Stimulated activated CD8-positive, alpha-beta memory T cell treated with anti-CD3 and anti-CD28 coated beads, Interleukin-15, amount 100 ng/mL, for 4 hours (primary cell): ENCODE data around the gene ADAM19.

ENCODE experiments used
- DNase-seq, 2 donors: peaks; one replicate each; pipeline ENCODE4 v3.0.0-alpha.2; 2020; ENCODE audit warnings: low read depth in 2 of 2

The ADAM19 gene

DNA sequence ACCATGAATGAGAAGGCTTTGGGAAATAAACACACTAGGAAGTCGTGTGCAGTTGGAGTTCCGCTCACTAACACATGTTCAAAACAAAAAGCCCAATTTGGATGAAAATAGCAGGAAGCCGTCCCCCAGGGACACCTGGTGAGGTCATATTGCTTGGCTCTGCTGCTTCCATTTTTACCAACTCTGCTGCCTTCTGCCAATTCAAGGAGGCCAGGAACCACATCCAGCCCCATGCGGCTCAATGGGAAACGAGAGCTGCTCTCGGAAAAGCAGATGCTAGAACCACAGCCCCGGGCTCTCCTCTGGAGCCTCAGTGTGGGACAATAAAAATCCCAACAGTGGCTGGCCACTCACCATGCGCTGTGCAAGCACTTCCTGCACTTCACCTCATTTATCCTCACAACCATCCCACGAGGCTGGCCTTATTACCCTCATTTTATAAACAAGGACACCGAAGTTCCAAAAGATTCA, 13.4 kb downstream of the ADAM19 start:
- DNase-seq = no peak

DNA sequence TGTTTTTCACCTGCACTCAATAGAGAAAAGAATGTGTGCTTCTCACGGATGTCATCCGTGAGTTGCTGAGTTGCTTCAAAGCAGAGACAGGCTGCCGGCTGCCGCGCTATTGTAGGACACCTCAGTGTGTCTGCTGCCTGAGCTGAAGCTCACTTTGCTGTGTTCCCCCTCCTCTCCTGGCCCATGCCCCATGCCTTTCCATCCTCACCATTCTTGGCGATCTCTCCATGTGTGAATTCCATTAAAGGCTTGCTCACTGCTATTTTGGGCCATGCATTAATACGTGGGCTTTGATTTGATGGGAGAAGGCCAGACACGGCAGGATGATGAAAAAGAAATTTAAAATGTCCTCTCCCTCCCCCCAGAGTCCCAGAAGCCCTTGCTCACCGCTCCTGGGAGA, 14.5 kb downstream of the ADAM19 start:
- DNase-seq = no peak

DNA sequence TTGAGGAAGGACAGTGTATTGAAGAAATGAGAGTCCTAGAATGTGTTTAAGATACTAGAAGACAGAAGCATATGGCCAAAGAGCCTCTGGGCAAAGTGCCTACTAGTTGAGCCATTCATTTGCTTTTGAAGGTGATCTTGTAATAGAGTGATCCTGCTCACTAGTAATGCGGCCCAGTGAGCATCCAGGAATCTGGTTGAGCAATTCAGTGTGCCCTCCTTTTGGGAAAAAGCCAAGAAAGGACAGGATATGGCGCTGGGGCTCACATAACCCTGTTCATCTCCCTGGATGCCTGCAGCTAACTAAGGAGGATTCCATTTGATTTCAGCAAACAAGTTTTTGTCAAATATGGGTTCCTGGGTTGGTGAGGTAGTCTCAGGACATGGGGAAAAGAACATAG, 16.3 kb downstream of the ADAM19 start:
- no peak for DNase-seq

DNA sequence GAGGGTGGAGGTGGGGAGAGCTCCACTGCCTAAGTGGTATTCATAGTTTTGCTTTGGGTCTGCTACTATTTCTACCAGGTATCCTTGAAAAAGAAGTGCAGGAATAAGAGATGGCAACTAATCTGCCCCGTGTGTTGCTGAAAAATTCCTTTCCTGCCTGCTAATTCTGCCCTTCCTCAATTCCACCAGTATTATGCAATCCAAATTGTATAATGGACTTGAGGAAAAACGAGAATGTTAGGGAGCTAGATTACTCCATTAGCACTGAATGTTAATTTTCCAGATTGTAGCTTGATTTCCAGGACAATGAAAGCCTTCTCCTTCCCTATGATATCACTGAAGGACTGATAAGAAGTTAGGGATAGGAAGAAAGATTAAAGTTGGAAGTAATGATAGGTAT, 16.9 kb downstream of the ADAM19 start:
- no peak for DNase-seq

DNA sequence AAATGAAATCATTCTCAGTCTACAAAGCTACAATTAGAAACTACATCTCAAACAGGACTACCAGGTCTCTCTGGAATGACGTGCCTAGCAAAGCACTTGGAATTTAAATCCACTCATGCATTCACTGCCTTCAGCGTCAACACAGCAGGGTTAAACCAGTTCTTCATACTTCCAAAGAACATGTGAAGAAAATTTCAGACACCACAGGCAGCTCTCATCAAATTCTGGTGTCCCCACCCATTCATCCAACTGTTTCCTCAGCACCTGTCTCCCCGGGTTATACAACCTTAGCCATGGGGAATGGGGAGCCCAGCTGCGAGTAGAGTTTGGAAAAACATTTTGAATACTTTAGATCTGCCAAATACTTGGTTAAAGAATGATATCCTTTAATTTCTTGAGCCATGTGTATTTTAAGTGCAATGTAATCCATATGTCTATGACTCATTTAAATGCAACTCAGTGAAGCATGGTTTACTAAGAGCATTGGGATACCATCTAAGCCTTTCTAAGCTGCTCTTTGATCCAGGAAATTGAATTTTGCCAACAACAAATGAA, 17.5 kb downstream of the ADAM19 start:
- no peak for DNase-seq

DNA sequence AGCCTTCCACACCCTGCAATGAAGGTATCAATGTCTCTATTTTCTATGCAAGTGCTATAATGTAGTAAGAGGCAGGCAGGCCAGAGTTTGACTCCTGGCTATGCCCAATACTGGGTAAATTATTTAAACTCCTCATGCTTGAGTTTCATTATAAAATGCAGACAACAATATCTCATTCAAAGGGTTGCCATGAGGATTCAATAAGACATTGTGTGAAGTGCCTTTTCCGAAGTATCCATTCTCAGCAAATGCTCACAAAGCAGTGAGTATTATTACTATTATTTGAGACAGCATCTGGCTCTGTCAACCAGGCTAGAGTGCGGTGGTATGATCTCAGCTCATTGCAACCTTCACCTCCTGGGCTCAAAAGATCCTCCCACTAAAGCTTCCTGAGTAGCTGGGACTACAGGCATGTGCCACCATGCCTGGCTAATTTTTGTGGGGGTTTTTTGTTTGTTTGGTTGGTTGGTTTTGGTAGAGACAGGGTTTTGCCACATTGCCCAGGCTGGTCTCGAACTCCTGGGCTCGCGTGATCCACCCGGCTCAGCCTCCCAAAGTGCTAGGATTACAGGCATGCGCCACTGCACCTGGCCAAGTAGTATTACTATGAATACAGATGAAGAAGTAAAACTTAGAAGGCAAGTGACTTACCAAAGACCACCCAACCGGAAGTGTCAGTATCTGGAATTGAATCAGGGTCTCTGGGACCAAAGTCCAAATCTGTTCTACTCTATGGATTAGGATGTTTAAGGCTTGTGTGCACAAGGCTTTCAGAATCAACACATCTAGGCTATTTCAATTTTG, 18.8 kb downstream of the ADAM19 start:
- DNase-seq = no peak

DNA sequence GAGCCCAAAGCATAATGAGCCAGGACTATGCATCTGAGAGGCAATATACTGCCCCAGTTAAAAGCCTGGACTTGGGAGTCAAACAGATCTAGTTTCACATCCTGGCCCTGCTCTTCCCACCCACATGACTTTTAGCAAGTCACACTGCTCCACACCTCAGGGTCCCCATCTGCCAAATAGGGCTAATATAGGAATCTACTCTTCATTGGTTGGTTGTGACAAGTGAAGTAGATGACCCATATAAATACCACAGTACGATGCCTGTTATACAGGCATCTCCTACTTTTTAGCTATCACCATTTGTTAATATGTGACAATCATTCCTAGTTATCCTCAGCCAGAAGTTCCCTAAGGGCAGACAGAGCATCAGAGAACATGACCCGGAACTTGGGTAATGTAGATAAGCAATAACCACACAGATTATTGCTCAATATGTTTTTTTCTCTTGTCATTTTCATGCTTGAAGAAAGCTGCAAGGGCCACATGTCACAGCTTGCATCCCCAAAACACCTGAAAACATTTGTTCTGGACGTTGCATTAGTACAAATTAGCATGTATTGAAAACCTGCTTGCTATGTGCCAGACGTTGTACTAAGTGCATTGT, 20.4 kb downstream of the ADAM19 start:
- DNase-seq = no peak

DNA sequence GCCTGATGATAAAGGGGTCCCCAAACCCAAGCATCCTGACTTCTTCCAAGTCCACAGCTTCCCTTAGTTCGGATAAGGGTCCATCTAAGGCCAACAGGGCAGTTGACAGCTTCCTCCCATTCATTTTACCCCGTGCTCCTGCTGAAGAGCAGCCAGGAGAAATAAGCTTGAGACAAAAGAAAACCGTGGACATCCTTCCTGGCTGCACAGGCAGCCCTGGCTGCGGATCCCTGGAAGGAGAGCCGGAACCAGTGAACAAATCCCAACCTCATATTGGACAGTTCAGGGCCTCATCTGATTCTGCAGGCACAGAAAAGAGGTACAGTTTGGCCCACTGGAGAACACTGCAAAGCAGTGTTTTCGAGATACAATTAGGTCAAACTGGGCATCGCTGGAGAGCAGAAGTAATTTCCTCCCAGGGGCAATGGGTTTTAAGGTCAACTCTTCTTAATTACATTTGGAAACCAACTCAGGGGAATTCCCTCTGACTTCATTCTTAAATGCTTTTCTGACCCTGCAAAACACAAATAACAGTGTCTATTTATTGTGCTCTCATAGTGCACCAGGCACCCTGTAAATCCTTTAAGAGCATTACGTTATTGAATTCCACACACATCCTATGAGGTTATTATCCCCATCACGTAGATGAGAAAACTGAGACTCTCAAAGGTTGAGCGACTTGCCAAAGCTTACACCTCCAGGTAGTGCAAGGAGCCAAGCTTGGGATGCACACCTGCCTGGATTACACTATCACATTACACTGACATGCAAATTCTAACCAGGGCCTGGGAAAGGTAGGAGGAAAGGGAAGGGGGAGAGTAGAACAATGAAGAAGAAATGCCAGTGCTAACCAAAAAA, 21.2 kb downstream of the ADAM19 start:
- DNase-seq = no peak

DNA sequence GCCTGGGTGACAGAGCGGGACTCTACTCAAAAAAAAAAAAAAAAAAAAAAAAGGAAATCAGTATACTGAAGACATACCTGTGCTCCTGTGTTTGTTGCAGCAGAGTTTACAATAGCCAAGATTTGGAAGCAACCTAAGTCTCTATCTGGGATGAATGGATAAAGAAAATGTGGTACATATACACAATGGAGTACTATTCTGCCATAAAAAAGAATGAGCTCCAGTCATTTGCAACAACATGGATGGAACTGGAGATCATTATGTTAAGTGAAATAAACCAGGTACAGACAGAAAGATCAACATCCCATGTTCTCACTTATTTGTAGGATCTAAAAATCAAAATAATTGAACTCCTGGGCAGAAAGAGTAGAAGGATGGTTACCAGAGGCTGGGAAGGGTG, 22.9 kb downstream of the ADAM19 start:
- no peak for DNase-seq

DNA sequence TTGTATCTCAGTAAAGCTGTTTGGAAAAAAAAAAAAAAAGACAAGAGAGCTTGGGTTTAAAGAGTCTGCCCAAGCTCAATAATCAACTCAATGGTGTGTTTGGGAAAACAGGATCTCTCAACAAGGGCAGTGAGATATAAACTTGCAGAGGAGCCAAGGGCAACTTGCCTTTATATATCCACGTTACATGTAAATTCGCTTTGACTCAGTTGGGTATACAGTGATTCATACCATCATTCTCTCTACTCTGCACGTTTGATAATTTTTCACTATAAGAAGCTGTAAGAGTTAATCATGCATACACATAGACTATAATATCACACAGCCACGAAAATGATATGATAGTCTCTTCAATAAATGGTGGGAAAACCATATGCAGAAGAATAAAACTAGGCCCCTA, 24.9 kb downstream of the ADAM19 start:
- no peak for DNase-seq

DNA sequence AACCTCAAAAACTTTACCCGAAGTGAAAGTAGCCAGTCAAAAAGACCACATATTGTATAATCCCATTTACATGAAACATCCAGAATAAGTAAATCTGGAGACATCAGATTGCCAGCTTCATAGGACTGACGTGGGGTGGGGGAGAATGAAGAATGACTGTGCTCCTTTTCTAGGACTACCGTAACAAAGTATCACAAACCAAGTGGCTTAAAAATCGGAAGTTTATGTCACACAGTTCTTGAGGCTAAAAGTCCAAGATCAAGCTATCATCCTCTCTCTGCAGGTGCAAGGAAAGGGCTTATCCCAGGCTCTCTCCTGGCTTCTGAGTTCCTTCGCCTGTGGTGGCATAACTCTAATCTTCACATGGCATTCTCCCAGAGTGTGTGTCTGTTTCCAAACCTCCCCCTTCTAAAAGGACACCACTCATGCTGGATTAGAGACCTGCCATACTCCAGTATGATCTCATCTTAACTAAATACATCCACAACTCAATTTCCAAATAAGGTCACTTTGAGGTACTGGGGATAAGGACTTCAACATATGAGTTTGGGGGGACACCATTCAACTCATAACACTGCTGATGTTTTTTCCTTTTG, 25.5 kb downstream of the ADAM19 start:
- DNase-seq = no peak

DNA sequence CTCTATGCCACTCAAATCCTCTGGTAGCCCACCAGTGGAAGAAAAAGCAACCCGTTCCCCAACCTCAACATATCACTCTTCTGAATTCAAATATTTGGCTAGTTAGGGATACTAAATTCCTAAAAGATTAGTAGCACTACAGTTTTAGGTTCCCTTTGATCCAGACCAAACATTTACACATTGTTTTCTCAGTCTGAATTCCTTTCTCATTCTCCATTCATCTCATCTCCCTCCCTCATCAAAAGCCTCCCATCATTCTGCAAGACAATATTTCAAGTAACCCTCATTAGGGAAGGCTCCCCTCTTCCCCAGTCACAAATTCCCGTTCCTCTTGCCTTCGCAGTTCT, 26.3 kb downstream of the ADAM19 start:
- DNase-seq = no peak

DNA sequence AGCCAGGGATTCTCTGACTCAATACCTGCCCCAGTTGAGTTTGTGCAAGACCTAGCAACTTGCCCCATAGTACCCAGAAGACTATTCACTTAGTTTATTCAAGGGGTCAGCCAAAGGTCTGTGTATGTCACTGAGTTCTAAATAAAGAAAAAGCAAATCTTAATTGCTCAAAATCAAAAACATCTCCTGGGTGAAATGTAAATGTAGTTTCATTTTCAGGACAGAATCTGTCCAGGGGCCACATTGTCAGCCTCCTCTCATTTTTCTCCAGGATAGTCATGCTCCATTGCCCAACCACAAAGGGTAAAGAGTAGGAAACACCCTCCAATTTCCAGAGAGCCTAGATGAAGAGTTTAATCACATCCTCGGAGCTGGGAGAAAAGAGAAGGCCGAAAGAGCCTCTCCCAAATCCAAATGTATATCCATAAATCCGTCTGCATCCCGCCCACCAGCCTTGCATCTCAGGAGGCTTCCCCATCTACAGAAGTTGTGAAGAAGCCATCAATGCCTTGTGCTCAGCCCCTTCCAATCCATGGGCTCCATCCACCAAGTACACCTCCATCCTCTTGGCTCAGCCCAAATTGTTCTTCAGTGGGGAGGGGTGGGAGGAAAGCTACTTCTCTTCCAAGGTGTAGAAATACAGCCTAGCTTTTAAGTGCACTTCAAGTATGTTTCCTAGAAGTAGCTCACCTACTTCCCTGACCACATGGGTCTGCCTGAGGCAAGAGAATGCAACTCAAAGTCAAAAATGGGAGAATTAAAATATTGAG, 26.9 kb downstream of the ADAM19 start:
- DNase-seq = no peak

DNA sequence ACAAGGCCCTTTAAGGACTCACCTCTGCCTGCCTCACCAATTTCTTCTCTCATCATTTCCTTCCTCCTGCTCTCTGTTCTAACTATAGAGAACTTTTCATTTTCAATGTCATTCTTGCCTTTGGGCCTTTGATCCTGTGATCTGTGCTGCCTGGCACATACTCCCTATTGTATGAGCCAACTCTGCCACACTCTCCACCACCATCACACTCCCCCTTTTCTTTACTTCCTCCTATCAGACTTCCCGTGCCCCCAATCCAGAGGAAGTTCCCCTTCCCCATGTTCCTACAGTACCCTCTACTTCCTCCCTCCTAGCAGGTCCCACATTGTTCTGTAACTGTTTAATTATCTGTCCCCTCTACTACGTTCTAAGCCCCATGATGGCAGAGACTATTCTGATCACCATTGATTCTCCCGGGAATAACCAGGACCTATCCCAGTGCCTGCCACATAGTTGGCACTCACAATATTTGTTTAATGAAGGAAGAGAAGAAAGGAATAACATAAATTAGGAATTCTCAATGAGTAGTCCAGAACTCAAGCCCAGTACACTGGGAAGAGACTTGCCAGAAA, 27.5 kb downstream of the ADAM19 start:
- no peak for DNase-seq

DNA sequence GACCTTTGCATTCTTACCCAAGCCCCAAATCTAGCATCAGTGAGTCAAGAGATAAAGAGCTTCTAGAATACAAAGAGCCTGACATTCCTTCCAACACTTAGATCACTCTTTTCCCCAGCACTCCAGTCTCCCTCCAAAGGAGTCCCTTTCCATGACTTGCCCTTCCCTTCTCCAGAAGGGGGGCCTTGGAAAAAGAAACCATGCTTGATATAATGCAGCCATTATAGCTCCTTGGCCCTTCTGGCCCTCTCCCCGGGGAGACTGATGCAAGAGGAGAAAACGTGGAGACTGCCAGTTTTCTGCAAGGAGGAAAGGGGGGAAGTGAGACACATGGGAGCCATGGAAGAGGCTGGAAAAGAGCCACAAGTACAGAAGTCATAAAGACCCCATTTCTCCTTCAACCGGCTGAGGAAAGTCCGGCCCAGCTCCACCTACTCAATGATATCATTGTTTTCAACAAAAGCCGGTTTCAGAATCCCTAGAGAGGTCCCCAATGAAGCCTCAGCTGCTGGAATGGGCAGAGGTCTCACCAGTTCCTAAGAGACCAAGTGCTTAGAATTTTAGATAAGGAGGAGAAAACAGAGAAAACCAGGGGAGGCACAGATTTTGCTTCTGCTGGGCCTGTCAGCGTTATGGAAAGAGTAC, 29.0 kb downstream of the ADAM19 start:
- DNase-seq = no peak

DNA sequence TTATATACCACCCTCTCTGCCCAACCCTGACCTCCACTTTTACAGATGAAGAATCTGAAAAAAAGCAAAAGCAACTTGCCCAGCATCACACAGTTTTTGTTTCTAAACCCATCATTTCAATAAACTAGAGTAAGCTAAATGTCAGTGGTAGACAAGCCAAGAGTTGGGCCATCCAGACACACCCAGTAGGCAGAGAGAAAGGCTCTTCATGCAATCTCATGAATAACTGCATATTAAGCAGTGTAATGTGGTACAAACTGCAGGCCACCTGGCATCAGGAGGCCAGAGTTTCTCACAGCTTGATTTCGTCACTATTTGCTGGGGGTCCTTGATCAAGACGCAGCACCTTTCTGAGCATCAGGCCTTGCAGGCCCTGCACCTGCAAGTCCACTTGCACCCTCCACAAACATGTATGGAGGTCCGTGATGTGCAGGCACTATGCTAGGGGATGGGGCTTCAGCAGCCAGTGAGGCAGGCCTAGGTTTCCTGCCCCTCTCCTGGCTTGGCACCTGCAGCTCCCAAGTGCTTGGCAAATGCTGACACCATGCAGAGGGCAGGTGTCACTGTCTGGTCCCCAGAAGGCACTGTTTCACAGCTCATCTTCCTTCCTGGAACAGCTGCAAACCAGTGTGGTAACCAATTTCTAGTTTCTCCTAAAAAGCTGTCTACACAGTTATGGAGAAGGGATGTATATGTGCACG, 29.8 kb downstream of the ADAM19 start:
- no peak for DNase-seq

DNA sequence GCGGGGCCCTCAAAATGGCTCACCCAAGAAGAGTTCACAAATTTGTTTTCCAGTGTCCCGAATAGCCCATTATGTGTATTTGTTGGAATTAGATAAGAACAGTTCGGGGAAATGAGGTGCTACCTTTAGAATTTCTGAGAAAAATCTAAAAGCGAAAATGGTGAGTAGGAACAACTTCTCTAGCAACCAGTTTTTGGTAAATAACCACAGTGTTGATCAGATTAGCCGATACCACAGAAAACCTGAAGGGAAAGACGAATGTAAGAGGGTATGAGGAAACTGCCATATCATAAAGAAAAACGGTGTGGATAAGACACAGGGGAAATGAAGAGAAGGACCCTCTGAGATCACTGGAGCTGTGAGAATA, 31.0 kb downstream of the ADAM19 start:
- no peak for DNase-seq

DNA sequence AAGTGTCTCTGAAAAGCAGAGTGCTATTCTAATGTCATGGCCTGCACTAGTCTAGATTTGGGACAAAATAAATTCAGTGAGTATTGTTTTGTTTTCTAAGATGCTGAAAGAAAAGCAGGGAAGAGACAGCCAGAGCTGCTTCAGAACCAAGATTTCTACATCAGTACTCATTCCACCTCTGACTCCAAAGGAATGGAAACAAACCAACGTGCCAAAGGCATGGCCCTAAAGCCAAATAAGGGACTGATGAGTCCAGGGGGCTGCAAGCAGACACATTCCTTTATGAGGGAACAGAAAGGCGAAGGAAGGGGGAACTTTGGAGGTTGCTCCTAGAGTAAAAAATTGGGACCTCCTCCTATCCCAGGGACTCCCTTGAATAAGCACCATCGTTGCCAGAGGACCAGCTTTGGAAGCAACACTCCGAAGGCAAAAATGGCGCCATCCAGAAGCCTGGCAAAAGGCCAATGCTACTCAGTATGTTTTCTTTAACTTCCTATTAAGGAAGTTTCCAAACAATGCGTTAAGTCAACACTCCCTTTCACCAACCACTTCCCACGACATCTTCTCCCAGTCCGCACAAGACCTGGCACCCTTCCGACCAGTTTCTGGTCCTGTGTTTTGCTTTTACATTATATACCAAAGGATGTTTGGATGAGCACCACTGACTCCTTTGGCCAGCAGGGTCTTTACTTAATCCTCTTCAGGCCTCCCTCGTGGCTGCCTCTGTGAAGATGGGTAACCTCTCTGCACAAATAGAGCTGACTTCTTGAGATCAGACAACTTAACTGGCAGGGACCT, 31.6 kb downstream of the ADAM19 start:
- no peak for DNase-seq
